ENCODE results near the gene CRB1.

The CRB1 gene

DNA sequence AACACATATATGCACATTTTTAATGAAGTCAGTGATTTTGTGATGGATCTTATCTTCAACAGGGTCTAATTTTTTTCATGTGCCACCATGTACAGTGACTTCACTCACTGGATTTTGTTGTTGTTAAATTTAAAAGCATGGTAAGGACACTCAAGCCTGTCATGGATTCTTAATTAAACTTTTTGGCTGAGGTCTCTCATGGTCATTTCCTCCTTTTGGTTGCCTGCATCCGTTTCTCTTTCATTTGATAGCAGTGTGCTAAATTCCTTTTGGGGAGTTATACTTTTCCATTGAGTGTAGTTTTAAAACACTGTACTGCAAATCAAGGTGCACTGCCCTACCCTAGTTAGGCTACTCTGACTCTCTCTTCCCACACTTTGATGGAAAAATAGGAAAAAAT is 13.2 kb upstream of the CRB1 start:
- no peak overlapping the region for H3K18ac ChIP-seq (ENCODE audit: low read length)
- DNase-seq = no peak
- H3K79me2 ChIP-seq (ENCODE audit: control insufficient read depth, insufficient read depth, low read length, poor library complexity) = no peaks in the 10 kb centered on the region

GRCh38 chr1:197264936-197265567 is 3.0 kb upstream of the CRB1 start:
- no peak overlapping the region for H2BK12ac ChIP-seq (ENCODE audit: low read length)
- no peaks in the 10 kb centered on the region for H3K79me1 ChIP-seq (ENCODE audit: low read length)
- H3K4ac ChIP-seq (ENCODE audit: low read depth, low read length) = no peak overlapping the region
- no peak overlapping the region for H4K8ac ChIP-seq (ENCODE audit: low read depth, low read length)
- WGBS (ENCODE audit: extremely low coverage, insufficient coverage, insufficient read length) = no CpG with 5 or more reads among the region's 1 CpG
- H3K4me3 ChIP-seq (ENCODE audit: low read depth, low read length) = no peak overlapping the region
- no peaks in the 10 kb centered on the region for H3K36me3 ChIP-seq (ENCODE audit: control insufficient read depth in 1 of 2, insufficient read depth in 2 of 2, low read length in 2 of 2)
- no peak overlapping the region for H3K14ac ChIP-seq (ENCODE audit: low read length)
- H3K18ac ChIP-seq (ENCODE audit: low read length) = no peak overlapping the region
- no peaks in the 10 kb centered on the region for H3K27me3 ChIP-seq (ENCODE audit: insufficient read depth, low read length)
- no peaks in the 10 kb centered on the region for H3K4me1 ChIP-seq (ENCODE audit: control insufficient read depth in 1 of 2, insufficient read depth in 2 of 2, low read length in 2 of 2)
- no peak overlapping the region for H2AK5ac ChIP-seq (ENCODE audit: low read length)
- H3K9me3 ChIP-seq (ENCODE audit: insufficient read depth, low read depth, low read length) = no peaks in the 10 kb centered on the region
- no peak overlapping the region for H3K27ac ChIP-seq (ENCODE audit: low read depth, low read length)
- H3K23ac ChIP-seq (ENCODE audit: low read length) = no peak overlapping the region
- no peak overlapping the region for H2BK5ac ChIP-seq (ENCODE audit: low read depth, low read length, poor library complexity)
- no peaks in the 10 kb centered on the region for H3K79me2 ChIP-seq (ENCODE audit: control insufficient read depth, insufficient read depth, low read length, poor library complexity)
- H2BK120ac ChIP-seq (ENCODE audit: insufficient read depth, low read length, poor library complexity) = no peak overlapping the region
- H4K91ac ChIP-seq (ENCODE audit: low read depth, low read length) = no peak overlapping the region
- DNase-seq = no peak
- no peak overlapping the region for H2AFZ ChIP-seq (ENCODE audit: insufficient read depth, low read length, poor library complexity)
- H3K9ac ChIP-seq (ENCODE audit: low read length) = no peak overlapping the region
- H3K4me2 ChIP-seq (ENCODE audit: low read length) = no peak overlapping the region
- H4K12ac ChIP-seq (ENCODE audit: low read depth, low read length) = no peak overlapping the region

More for the DNA sequence above, 13.2 kb upstream of the CRB1 start:
- H4K8ac ChIP-seq (ENCODE audit: low read depth, low read length) = no peak overlapping the region
- WGBS (ENCODE audit: extremely low coverage, insufficient coverage, insufficient read length) = no CpG with 5 or more reads among the region's 1 CpG
- H3K79me1 ChIP-seq (ENCODE audit: low read length) = no peaks in the 10 kb centered on the region
- no peak overlapping the region for H4K91ac ChIP-seq (ENCODE audit: low read depth, low read length)
- H3K4me3 ChIP-seq (ENCODE audit: low read depth, low read length) = no peak overlapping the region
- H3K23ac ChIP-seq (ENCODE audit: low read length) = no peak overlapping the region
- H2BK5ac ChIP-seq (ENCODE audit: low read depth, low read length, poor library complexity) = no peak overlapping the region
- H3K27ac ChIP-seq (ENCODE audit: low read depth, low read length) = no peak overlapping the region
- H3K4me2 ChIP-seq (ENCODE audit: low read length) = no peak overlapping the region
- no peak overlapping the region for H3K4ac ChIP-seq (ENCODE audit: low read depth, low read length)
- no peak overlapping the region for H2BK120ac ChIP-seq (ENCODE audit: insufficient read depth, low read length, poor library complexity)
- H2AFZ ChIP-seq (ENCODE audit: insufficient read depth, low read length, poor library complexity) = no peak overlapping the region
- peaks cover 2% of the 10 kb centered on the region in 2 experiments for H3K4me1 ChIP-seq (ENCODE audit: control insufficient read depth in 1 of 2, insufficient read depth in 2 of 2, low read length in 2 of 2)
- H3K9me3 ChIP-seq (ENCODE audit: insufficient read depth, low read depth, low read length) = no peaks in the 10 kb centered on the region
- no peak overlapping the region for H2AK5ac ChIP-seq (ENCODE audit: low read length)
- no peak overlapping the region for H4K12ac ChIP-seq (ENCODE audit: low read depth, low read length)
- no peak overlapping the region for H3K9ac ChIP-seq (ENCODE audit: low read length)
- no peak overlapping the region for H3K14ac ChIP-seq (ENCODE audit: low read length)
- H2BK12ac ChIP-seq (ENCODE audit: low read length) = no peak overlapping the region
- H3K36me3 ChIP-seq (ENCODE audit: control insufficient read depth in 1 of 2, insufficient read depth in 2 of 2, low read length in 2 of 2) = no peaks in the 10 kb centered on the region
- H3K27me3 ChIP-seq (ENCODE audit: insufficient read depth, low read length) = no peaks in the 10 kb centered on the region

- no CpG with 5 or more reads among the region's 6 CpGs for WGBS (ENCODE audit: extremely low coverage, insufficient coverage, insufficient read length)
- no peak overlapping the region for H3K18ac ChIP-seq (ENCODE audit: low read length)
Measured at GRCh38 chr1:197269053-197269452, 1.0 kb downstream of the CRB1 start.

GRCh38 chr1:197272791-197273190 is 4.7 kb downstream of the CRB1 start:
- H3K14ac ChIP-seq (ENCODE audit: low read length) = no peak overlapping the region
- no peaks in the 10 kb centered on the region for H3K4me1 ChIP-seq (ENCODE audit: control insufficient read depth in 1 of 2, insufficient read depth in 2 of 2, low read length in 2 of 2)
- H2BK12ac ChIP-seq (ENCODE audit: low read length) = no peak overlapping the region
- no peak overlapping the region for H2BK120ac ChIP-seq (ENCODE audit: insufficient read depth, low read length, poor library complexity)
- no peak overlapping the region for H3K4me3 ChIP-seq (ENCODE audit: low read depth, low read length)
- no peak overlapping the region for H2AK5ac ChIP-seq (ENCODE audit: low read length)
- H4K8ac ChIP-seq (ENCODE audit: low read depth, low read length) = no peak overlapping the region
- no peak overlapping the region for H3K4me2 ChIP-seq (ENCODE audit: low read length)
- no peak overlapping the region for H3K4ac ChIP-seq (ENCODE audit: low read depth, low read length)
- H3K9ac ChIP-seq (ENCODE audit: low read length) = no peak overlapping the region
- H3K36me3 ChIP-seq (ENCODE audit: control insufficient read depth in 1 of 2, insufficient read depth in 2 of 2, low read length in 2 of 2) = no peaks in the 10 kb centered on the region
- no peaks in the 10 kb centered on the region for H3K79me2 ChIP-seq (ENCODE audit: control insufficient read depth, insufficient read depth, low read length, poor library complexity)
- no peak overlapping the region for H4K91ac ChIP-seq (ENCODE audit: low read depth, low read length)
- no peak overlapping the region for H3K18ac ChIP-seq (ENCODE audit: low read length)
- H3K27me3 ChIP-seq (ENCODE audit: insufficient read depth, low read length) = no peaks in the 10 kb centered on the region
- H3K79me1 ChIP-seq (ENCODE audit: low read length) = no peaks in the 10 kb centered on the region
- no peak overlapping the region for H4K12ac ChIP-seq (ENCODE audit: low read depth, low read length)
- no peak overlapping the region for H3K27ac ChIP-seq (ENCODE audit: low read depth, low read length)
- H2BK5ac ChIP-seq (ENCODE audit: low read depth, low read length, poor library complexity) = no peak overlapping the region
- no peaks in the 10 kb centered on the region for H3K9me3 ChIP-seq (ENCODE audit: insufficient read depth, low read depth, low read length)
- H3K23ac ChIP-seq (ENCODE audit: low read length) = no peak overlapping the region
- no peak for DNase-seq
- H2AFZ ChIP-seq (ENCODE audit: insufficient read depth, low read length, poor library complexity) = no peak overlapping the region

More at GRCh38 chr1:197269053-197269452, 1.0 kb downstream of the CRB1 start:
- Histone ChIP-seq H3K36me3 (ENCODE audit: control insufficient read depth in 1 of 2, insufficient read depth in 2 of 2, low read length in 2 of 2) (no peaks in the 10 kb centered on the region), H3K79me2 (ENCODE audit: control insufficient read depth, insufficient read depth, low read length, poor library complexity) (no peaks in the 10 kb centered on the region), H3K14ac (ENCODE audit: low read length) (no peak overlapping the region), H4K91ac (ENCODE audit: low read depth, low read length) (no peak overlapping the region), H3K4me1 (ENCODE audit: control insufficient read depth in 1 of 2, insufficient read depth in 2 of 2, low read length in 2 of 2) (no peaks in the 10 kb centered on the region), H3K9ac (ENCODE audit: low read length) (no peak overlapping the region), H2BK12ac (ENCODE audit: low read length) (no peak overlapping the region), H3K27ac (ENCODE audit: low read depth, low read length) (no peak overlapping the region), H3K9me3 (ENCODE audit: insufficient read depth, low read depth, low read length) (no peaks in the 10 kb centered on the region), H2BK120ac (ENCODE audit: insufficient read depth, low read length, poor library complexity) (no peak overlapping the region), H4K12ac (ENCODE audit: low read depth, low read length) (no peak overlapping the region), H3K4me3 (ENCODE audit: low read depth, low read length) (no peak overlapping the region), H2AK5ac (ENCODE audit: low read length) (no peak overlapping the region), H2BK5ac (ENCODE audit: low read depth, low read length, poor library complexity) (no peak overlapping the region), H3K4ac (ENCODE audit: low read depth, low read length) (no peak overlapping the region), H4K8ac (ENCODE audit: low read depth, low read length) (no peak overlapping the region), H3K4me2 (ENCODE audit: low read length) (no peak overlapping the region), H3K27me3 (ENCODE audit: insufficient read depth, low read length) (no peaks in the 10 kb centered on the region), H3K23ac (ENCODE audit: low read length) (no peak overlapping the region), H3K79me1 (ENCODE audit: low read length) (no peaks in the 10 kb centered on the region), H2AFZ (ENCODE audit: insufficient read depth, low read length, poor library complexity) (no peak overlapping the region)
- DNase-seq = no peak
